H1 (cell line): ENCODE data around the gene TSC22D3. TPM values are rescaled to one million over a fixed set of nuclear protein-coding genes. Genes with fewer than 3 reads are reported as not detected.

ENCODE experiments used
- BACH1 ChIP-seq: IDR thresholded peaks from 2 replicates; pipeline ENCODE4 v1.6.1; 2012; ENCODE audit warnings: low read length, improper control_type of control experiment
- EGR1 ChIP-seq: IDR thresholded peaks from 2 replicates; pipeline ENCODE4 v1.6.1; 2011; ENCODE audit warnings: low read depth, low read length, borderline replicate concordance
- POLR2A ChIP-seq, 2 experiments: IDR thresholded peaks; 1 replicate in 1 of 2; 2 replicates in 1 of 2; pipeline ENCODE4 v1.6.1; 2011; ENCODE audit warnings: low read depth in 2 of 2, low read length in 2 of 2, mild to moderate bottlenecking in 2 of 2; ENCODE audit errors: control extremely low read depth in 1 of 2
- SIX5 ChIP-seq: IDR thresholded peaks from 2 replicates; pipeline ENCODE4 v1.6.1; 2011; ENCODE audit warnings: mild to moderate bottlenecking, low read depth, low read length
- SP2 ChIP-seq: IDR thresholded peaks from 2 replicates; pipeline ENCODE4 v1.6.1; 2012; ENCODE audit warnings: mild to moderate bottlenecking, low read length, inconsistent platforms
- polyA plus RNA-seq, 7 experiments: library from polyadenylated mRNA; depleted of rRNA in 3 of 7; stranded (reverse) in 5 of 7; unstranded in 2 of 7; fragments of >200 nt in 5 of 7; fragments of 200-250 nt in 2 of 7; gene quantifications; 1 replicate in 5 of 7; 2 replicates in 1 of 7; 4 replicates in 1 of 7; pipeline versions ENCODE4 v1.2.1 to v1.2.3, GENCODE V29; 2011 to 2013; ENCODE audit warnings: missing spikeins in 2 of 7, mixed read lengths in 2 of 7
- total RNA-seq: library from RNA; stranded (reverse); fragmentation: NEBNext Ultra II Directional; extraction: Animal tissue kit (Norgen Biotek cat#: 25700); gene quantifications from 2 replicates; pipeline ENCODE4 v1.2.1, GENCODE V29; 2021
- TF ChIP-seq, protein P1 (sequence below), 3 experiments: IDR thresholded peaks; 1 replicate in 2 of 3; 2 replicates in 1 of 3; pipeline versions ENCODE4 v1.5.1 to v1.6.1; 2011; ENCODE audit warnings: low read length in 3 of 3, mild to moderate bottlenecking in 3 of 3, inconsistent platforms in 2 of 3, low read depth in 1 of 3, moderate library complexity in 1 of 3; ENCODE audit not compliant: insufficient read depth in 1 of 3; ENCODE audit errors: control extremely low read depth in 1 of 3

Gene TSC22D3
- total and polyA plus RNA-seq, 2 of the 8 experiments (the other 6 are each of a cell fraction or from before 2014, with no cell fraction given) = 7.6 to 12.9 TPM

DNA sequence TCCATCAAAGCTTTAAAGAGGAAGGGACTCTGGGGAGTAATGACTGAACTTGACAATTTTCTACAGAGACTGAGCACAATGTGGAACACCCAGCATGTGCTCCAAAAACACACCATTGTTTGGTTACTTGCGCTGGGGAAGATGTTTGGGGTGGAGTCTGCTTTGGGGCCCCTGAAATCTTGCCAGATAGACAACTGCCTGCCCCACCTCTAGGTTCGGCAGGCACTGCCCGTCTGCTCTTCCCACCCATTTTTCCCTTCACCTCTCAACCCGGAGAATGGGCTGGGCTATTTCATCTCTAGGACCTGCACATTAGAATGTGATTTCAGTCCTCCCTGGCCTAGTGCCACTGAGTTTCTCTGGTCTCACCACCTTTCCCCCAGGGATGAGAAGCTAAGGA lies 41.9 kb downstream of the TSC22D3 start (continued):
- TF ChIP-seq, protein P1, sequence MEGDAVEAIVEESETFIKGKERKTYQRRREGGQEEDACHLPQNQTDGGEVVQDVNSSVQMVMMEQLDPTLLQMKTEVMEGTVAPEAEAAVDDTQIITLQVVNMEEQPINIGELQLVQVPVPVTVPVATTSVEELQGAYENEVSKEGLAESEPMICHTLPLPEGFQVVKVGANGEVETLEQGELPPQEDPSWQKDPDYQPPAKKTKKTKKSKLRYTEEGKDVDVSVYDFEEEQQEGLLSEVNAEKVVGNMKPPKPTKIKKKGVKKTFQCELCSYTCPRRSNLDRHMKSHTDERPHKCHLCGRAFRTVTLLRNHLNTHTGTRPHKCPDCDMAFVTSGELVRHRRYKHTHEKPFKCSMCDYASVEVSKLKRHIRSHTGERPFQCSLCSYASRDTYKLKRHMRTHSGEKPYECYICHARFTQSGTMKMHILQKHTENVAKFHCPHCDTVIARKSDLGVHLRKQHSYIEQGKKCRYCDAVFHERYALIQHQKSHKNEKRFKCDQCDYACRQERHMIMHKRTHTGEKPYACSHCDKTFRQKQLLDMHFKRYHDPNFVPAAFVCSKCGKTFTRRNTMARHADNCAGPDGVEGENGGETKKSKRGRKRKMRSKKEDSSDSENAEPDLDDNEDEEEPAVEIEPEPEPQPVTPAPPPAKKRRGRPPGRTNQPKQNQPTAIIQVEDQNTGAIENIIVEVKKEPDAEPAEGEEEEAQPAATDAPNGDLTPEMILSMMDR (IDR thresholded peaks at IDR 0.05; ENCODE audit: control extremely low read depth in 1 of 3, insufficient read depth in 1 of 3, low read depth in 1 of 3, low read length in 3 of 3) = no peak
- TF ChIP-seq EGR1 = no peak
- no peak for TF ChIP-seq POLR2A (IDR thresholded peaks at IDR 0.05; ENCODE audit: control extremely low read depth in 1 of 2, low read depth in 2 of 2, low read length in 2 of 2)
- no peak for TF ChIP-seq SIX5
- TF ChIP-seq BACH1 = no peak
- TF ChIP-seq SP2 = no peak
